HG02678 (cell line): Measurements from ENCODE around the gene CSNK1E.

Source experiments
- ATAC-seq: cut with Tn5 transposase; IDR thresholded peaks from one replicate; pipeline ENCODE4 v1.9.1; 2021; ENCODE audit warnings: mild to moderate bottlenecking, moderate library complexity; ENCODE audit not compliant: unreplicated experiment

CSNK1E gene

DNA sequence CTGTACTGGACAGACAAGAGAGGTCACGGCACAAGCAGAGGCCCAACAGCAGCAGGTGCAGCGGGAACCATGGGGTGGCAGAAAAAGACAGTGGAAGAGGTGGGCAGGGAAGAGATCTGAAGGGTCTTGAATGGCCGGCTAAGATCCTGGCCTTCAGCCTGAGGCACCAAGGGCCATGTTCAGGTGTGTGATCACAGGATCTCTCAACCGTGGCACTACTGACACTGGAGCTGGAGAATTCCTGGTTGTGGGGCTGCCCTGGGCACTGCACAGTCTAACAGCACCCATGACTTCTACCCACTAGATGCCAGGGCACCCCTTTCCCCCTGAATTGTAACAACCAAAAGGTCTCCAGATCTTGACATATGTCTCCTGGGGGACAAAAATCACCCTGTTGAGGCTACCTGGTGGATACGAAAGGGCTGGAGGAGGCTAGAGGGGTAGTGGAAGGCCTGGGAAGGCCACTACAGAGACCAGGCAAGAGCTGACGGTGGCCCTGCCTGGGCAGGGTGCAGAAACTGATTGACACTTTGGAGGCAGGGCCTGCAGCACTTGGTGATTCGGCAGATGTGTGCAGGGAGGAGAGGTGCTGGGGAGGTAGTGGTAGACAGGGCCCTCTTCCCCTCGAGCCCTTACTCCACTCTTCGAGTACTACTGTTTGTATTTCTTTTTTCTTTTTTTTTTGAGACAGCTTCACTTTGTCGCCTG, 8.3 kb downstream of the CSNK1E start:
- ATAC-seq: no peak

DNA sequence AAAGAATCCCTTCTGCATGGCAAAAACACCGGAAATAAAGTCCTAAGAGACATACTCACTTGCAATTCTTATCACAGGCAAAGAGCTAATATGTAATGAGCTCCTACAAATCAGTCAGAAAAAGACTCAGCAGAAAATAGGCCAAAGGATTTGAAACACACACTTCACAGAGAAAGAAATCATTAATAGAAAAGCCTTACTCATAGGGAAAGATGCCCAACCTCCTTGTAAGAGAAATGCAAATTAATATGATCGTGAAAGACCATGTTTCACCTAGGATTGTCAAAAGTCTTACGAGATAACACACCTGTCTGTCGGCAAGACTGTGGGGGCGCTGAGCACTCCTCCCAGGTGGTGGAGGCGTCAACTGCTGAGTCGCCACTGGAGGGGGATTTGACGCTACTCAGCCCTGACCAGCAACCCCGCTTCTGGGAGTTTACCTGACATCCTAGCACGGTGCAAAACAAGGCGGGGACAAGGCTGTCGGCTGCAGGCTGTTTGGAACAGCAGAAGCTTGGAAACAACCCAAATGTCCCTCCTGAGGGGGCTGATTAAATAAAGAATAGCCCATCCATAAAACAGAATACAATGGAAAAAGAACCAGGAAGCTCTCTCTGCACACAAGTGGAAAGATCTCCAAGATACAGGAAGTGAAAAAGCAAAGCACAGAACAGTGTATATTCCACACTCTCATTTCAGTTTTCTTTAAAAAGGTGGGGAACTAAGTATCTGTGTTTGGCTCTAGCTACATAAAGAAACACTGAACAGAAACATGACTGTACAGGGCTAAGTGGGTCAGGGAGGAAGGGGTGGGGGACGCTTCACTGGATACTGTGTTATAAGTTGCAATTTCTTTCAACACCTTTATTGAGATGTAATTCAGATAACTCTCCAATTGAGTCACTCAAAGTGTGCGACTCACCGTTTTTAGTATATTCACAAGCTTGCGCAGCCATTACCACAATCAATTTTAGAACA, 11.5 kb downstream of the CSNK1E start:
- peak; percentile 71 for ATAC-seq

DNA sequence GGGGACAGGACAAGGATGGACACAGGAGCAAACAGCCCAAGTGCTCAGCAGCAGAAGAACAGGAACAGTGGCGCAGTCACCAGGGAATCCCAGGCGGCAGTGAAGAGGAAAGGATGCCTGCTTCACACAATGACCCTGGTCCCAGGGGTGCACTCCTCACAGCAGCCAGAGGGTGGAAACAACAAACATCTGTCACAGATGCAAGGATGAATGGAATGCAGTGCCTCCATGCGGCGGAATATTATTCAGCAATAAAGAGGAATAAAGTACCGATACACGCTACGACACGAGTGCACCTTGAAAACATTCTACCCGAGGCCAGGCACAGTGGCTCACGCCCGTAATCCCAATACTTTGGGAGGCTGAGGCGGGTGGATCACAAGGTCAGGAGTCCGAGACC, 12.7 kb downstream of the CSNK1E start:
- ATAC-seq: no peak

DNA sequence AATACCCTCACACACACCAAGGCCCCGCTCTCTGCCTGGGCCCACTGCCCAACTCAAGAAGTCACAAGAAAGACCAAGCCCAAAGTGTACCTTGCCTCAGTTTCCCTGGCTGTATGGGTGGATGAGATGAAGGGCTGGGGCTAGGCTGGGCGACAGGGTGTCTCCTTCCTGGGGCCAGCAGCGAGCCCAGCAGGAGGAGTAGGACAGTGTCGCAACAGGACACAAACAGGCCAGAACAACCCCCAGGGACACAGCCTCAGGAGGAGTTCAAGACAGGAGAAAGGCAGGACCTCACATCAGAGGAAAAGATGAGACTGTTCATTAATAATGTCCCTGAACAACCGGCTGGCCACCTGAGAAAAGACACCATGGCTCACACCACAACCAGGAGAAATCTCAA, 13.3 kb downstream of the CSNK1E start:
- no peak for ATAC-seq

DNA sequence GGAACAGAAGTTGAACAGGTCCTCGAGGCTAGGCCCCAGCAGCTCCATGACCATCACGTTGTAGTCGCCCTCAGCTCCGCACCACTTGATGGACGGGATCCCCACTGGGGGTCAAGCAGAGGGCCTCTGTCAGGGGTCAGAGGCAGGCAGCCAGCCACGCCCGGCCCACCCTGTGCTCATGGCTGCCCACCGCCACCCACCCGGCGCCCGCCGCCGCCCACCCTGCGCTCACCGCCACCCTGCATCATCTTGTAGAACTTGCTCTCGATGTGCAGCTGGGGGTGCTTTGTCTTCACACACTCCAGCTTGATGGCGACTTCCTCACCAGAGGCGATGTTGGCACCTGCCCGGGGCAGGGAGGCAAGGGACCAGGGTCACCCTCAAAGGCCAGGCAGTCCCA, 14.3 kb downstream of the CSNK1E start:
- ATAC-seq: no peak

DNA sequence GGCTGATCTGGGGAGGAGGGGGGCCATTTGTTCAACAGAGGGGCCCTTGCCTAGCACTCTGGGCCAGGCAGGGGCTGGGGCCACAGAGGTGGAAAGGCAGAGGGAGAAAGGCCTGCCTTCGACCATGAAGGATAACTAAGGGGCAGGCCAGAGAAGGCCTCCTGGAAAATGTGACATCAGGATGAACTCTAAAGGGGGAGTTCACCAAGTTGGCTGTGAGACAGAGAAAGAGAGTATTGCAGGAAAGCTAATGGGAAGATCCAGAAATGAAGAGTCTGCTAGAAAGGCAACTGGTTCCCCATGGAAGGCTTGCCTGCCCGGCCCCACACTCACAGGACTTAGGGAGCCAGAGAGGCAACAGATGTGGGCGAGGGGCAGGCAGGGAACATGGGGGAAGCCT, 16.3 kb downstream of the CSNK1E start:
- no peak for ATAC-seq

DNA sequence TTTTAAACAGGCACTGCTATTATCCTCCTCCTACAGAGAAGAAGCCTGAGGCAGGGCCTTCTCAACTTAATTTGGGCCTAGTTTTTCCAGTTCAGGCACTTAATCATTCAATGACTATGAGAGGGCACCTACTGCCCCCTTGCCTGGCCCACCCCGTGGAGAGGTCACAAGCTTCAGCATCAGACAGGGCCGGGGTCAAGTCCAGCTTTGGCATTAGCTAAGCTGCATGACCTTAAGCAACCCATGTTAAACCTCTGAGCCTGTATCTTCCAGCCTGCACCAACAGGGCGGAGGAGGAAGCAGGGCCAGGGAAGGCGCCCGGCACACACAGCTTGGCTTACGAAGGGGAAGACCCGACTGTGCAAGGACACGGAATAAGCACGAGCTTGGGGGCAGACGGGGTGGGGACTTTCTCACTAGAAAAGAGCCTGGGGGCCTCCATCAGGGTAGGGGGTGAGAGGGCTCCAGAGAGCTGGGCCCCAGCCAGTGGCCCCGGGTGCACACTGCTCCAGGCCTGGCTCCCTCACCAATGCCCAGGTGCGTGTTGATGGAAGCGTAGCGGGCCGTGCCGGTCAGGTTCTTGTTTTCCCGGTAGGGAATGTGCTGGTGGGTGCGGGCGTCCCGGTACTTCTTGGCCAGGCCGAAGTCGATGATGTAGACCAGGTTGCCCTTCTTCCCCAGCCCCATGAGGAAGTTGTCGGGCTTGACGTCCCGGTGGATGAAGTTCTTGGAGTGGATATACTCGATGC, 16.9 kb downstream of the CSNK1E start:
- ATAC-seq: no peak

DNA sequence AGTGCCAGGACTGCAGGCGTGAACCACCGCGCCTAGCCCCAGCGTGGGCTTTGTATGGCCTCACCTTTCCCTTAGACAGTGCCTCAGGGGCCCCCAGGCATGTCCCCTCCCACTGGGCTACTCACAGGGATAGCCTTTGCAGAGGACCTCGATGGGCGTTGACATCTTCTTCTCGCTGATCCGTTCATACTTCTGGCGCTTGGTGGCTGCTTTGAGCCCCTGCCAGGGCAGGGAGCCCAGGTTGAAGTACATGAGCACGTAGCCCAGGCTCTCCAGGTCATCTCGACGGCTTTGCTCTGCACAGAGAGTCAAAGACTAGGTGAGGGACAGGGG, 17.5 kb downstream of the CSNK1E start:
- no peak for ATAC-seq

DNA sequence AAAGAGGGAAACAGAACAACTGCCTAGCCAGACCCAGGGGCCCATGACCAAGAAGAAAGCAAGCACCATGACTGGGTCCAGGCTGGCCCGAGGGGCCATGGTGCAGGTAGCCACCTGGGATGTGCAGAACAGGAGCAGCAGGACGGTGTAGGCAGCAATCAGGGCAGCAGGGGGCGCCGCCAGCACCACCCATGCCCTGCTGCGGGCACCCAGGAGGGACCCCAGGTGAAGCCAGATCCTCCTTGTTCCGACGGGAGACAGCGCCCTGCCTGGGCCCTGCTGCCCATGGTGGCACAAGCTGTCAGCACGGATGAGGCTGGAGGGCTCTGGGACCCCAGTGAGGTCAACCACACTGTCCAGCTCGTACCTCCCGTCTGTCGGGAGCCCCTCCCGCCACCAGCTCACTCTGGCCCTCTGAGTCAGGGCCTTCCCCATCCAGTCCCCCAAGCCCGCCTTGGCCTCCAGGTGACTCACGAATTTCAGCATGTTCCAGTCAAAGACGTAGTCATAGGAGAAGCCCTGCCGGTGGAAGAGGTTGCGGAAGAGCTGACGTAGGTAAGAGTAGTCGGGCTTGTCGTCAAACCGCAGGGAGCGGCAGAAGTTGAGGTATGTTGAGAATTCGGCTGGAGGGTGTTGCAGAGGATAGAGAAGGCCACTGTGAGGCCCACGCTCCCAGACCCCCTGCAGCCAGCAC, 18.8 kb downstream of the CSNK1E start:
- ATAC-seq: no peak

DNA sequence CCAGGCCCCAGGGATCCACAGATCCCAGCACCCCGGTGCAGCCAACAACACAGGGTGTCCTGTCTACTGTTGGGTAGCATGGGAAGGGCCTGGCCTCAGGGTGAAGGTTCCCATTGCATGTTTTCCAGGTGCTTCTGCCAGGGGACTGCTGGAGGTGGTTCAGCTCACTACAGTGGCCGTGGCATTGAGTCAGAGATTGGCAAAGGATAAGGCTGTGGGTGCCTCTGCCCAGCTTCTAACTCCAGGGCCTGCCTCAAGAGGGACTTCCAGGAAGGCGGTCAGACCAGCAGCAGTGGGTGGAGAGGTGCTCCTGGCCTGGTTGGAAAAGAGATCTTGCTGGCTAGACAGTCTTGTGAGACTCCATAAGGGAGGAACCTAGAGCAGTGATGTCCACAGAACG, 20.9 kb downstream of the CSNK1E start:
- no peak for ATAC-seq

DNA sequence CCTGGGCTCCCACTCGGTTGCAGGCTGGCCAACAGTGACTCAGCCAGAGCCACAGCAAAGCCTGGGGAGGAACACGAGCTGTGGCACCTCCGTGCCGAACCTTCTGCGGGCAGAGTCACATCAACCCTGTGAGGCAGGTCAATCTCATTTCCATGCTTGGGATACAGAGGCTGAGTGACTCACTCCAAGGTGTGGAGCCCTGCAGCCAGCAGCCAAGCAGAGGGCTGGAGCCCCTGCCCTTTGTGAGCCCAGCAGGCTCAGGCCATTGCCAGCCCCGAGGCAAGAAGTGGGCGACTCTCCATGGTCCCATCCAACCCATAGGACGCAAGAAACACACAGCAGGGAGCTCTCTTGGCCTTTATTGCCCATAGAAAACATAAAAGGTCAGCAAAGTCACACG, 21.4 kb downstream of the CSNK1E start:
- no peak for ATAC-seq

DNA sequence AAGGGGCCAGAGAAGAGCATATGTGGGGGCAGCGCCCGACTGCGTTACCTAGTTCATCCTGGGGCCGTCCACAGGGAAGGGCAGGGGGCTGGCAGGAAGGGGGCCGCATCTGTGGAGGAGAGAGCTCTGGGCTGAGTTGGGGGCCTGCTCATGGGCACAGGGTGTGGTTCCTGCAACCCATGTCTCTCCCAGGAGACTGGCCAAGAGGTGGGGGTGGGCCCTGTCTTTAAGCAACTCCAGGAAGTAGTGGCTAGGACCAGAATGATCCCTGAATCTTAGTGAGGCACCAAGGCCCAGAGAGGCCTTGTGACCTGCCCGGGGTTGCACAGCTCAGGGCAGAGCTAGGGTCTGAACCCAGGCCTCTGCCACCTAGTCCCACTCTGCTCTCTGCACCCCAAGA, 21.9 kb downstream of the CSNK1E start:
- ATAC-seq: no peak

DNA sequence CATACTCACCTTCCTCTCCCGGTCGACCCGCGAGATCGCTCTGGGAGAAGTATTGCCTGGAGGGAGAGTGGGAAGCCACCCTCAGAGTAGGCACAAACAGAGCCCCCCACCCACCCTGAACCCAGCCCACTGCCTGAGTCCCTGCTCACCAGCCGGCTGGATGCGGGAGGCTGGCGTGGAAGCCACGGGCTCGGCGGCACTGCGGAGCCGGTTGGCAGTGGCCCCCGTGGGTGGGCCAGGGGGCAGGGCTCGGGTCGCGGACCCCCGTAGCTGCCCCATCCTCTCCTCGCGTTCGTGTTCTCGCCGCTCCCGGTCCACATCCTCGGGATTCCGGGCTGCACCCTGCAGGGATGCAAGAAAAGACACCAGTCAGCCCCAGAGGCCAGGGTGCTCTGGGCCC, 23.0 kb downstream of the CSNK1E start:
- ATAC-seq: no peak

DNA sequence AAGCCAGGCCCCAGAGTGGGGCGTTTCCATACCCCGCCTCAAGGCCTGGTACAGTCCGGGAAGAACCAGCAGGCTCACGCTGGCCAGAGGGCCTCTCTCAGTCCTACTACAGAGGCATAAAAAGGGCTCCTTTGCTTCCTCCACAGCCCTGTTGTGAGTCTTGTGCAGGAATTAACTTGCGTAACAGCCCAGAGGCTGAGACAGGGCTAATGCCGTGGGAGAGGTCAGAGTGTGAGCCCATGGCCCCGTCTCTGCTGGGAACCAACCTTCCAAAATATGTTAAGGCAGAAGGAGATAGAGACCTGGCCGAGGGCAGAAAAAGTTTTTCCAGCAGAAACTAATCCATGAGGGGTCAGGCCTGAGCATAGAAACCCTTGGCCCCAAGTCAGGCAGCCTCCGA, 24.5 kb downstream of the CSNK1E start:
- no peak for ATAC-seq

DNA sequence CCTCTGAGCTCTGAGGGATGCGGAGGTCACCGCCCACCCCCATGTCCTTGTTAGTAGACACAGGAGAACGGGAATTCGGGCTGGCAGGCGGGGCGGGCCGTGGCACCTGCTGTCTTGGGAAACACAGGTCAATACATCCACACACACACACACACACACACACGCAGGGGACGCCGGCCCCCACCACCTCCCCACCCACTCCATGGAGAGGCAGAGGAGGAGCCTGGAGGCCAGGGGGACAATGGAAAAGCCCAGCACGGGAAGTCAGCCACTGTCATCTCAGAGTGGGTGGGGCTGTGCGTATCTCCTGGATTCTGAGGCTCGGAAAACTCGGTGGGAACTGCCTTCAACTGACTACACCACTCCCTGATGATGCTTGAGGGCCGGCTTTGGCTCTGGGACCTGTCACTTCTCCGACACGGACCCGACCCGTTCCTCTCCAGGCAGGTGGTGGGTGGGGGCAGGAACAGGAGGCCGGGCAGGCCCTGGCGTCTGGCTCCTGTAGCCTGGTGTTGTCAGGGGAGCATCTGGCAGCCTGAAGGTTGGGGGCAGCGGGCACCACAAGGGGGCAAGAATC, 25.9 kb downstream of the CSNK1E start:
- no peak for ATAC-seq

DNA sequence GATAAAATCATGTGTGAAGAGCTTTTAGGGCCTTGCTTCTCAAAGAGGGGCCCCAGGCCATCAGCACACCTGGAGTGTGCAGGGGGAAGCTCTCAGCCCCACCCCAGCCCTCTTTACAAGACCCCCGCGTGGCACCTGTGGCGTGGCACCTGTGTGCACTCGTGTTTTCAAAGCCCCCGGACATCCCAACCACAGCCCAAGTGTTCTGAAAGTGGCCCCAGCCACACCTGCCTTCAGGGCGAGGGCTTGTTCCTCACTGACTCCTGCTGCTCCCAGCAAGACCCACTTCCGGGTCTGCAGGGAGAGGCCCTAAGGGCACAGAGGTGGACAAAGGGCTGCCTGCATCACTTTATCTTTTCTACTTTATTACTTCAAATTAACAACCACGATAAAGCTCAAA, 26.9 kb downstream of the CSNK1E start:
- no peak for ATAC-seq

DNA sequence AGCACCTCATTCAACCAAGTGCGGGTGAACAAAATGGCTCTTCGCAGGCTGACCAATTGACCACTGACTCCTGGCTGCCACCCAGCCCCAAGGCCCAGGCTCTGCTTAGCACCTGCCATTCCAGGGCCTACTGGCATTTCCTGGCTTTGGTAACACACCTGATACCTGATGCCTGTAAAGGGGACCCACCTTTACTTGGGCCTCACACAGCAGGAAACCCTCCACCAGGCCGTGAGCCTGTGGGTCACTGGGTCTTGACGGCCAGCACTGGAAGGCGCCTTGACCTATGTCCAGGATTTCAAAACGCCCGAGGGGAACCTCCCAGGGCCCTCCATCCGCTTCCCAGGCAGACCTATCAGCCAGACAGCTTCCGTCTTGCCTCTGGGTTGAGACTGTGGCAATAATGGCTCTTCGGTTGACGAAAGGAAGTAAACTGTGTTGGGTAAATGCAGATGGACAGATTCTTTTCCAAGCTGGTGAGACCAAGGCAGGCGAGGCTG, 27.6 kb downstream of the CSNK1E start:
- no peak for ATAC-seq

DNA sequence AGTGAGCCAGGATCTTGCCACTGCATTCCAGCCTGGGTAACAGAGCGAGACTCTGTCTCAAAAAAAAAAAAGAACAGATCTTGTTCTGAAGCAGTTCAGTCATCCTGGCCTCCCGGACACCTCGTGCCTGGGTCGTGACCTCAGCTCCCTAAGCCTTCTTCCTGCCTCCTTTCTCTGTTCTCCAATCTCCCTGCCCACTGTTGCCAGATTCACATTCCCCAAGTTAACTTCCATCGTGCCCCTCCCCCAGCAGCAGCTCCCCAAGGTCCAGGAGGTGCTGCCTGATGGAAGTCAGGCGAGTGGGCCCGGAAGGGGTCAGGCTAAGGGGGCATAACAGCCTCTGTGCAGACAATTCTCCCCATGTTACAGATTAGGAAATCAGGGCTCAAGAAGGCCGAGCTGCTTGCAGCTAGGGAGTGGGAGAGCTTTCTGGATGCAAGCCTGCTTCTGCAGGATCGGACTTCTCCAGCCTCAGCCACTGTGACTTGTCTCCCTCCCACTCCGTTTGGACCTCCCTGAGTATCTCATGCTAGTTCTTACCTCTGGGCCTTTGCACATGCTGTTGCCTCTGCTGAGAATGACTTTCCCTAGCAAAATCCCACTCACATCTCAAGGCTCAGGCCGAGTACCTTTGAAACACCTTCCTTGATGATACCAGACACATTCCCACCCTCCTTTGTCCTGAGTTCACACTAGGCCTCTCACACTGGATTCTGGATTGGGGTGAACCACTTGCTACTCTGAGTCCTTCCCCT, 30.1 kb downstream of the CSNK1E start:
- ATAC-seq: no peak

DNA sequence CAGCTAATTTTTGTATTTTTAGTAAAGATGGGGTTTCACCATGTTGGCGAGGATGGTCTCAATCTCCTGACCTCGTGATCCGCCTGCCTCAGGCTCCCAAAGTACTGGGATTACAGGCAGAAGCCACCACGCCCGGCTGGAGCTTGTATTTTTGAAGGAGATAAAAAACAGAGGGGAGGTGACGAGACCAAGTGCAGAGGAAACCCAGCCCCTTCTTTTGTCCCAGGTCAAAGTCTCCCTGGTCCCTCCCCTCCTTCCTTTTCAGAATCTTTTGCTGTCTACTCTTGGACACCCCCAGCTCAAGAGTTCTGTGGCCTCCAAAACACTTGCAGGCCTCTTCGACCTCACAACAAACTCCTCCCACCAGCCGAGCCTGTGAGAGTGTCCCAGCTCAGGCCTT, 32.2 kb downstream of the CSNK1E start:
- no peak for ATAC-seq

DNA sequence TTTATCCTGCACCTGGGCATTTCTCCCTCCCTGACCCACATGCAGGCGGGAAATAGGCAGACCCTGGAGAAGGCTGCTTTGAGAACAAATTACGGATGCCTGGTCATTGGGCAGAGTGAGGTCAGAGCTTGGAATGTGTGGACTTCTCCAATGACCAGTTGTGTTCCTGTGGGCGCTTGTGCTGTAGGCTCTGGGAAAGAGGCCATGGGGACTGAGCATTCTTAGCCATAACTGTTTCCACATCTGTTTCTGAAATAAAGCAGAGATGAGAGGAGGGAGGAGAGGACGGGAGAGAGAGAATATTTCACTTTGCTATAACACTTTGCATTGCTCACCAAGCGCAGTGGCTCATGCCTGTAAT, 33.2 kb downstream of the CSNK1E start:
- no peak for ATAC-seq
